HepG2 (cell line): Measurements from ENCODE around the gene CAMK2D. TPM values are rescaled to one million over a fixed set of nuclear protein-coding genes. Genes with fewer than 3 reads are reported as not detected.

Experiments used
- ATF1 ChIP-seq: IDR thresholded peaks from 2 replicates; pipeline ENCODE4 v1.6.1; 2016; ENCODE audit warnings: mild to moderate bottlenecking, control low read depth
- CC2D1A ChIP-seq: sonication (generic); formaldehyde crosslinking; IDR thresholded peaks from 2 replicates; pipeline ENCODE4 v1.8.1; 2023; ENCODE audit warnings: mild to moderate bottlenecking, missing genetic modification reagents
- EED ChIP-seq: sonication (generic); formaldehyde crosslinking; IDR thresholded peaks from 2 replicates; pipeline ENCODE4 v1.5.0; 2020; ENCODE audit warnings: mild to moderate bottlenecking, missing genetic modification reagents
- FLYWCH1 ChIP-seq: sonication (generic); formaldehyde crosslinking; IDR thresholded peaks from 2 replicates; pipeline ENCODE4 v1.8.1; 2023; ENCODE audit warnings: mild to moderate bottlenecking, missing genetic modification reagents
- FOXA1 ChIP-seq, 2 experiments: fragments of 450-650 bp in 1 of 2; sonication (generic) in 1 of 2; formaldehyde crosslinking in 1 of 2; IDR thresholded peaks; 2 replicates each; pipeline versions ENCODE4 v1.4.0 to v1.6.1; 2016 to 2020; ENCODE audit warnings: missing genetic modification reagents in 1 of 2
- HDAC2 ChIP-seq: sonication (generic); formaldehyde crosslinking; IDR thresholded peaks from 2 replicates; pipeline ENCODE4 v1.4.0; 2020; ENCODE audit warnings: missing genetic modification reagents
- HNF4G ChIP-seq, 2 experiments: sonication (generic) in 1 of 2; formaldehyde crosslinking in 1 of 2; IDR thresholded peaks; 2 replicates each; pipeline versions ENCODE4 v1.4.0 to v1.6.1; 2011 to 2020; ENCODE audit warnings: borderline replicate concordance in 2 of 2, low read depth in 2 of 2, mild to moderate bottlenecking in 2 of 2, low read length in 1 of 2, missing genetic modification reagents in 1 of 2, moderate library complexity in 1 of 2
- HNRNPLL ChIP-seq: fragments of 200-400 bp; formaldehyde crosslinking; IDR thresholded peaks from 2 replicates; pipeline ENCODE4 v1.6.1; 2017; ENCODE audit warnings: mild to moderate bottlenecking, low read depth, low read length; ENCODE audit not compliant: poor library complexity, severe bottlenecking
- MXD1 ChIP-seq: sonication (generic); formaldehyde crosslinking; IDR thresholded peaks from 2 replicates; pipeline ENCODE4 v1.4.0; 2020; ENCODE audit warnings: mild to moderate bottlenecking, missing genetic modification reagents
- POLR2AphosphoS2 ChIP-seq: IDR thresholded peaks from 2 replicates; pipeline ENCODE4 v1.6.1; 2011; ENCODE audit warnings: low read depth, low read length, improper control_type of control experiment
- PPARG ChIP-seq: conservative IDR thresholded peaks from 2 replicates; pipeline ENCODE4 v1.6.1; 2016; ENCODE audit warnings: missing biosample characterization, missing genetic modification reagents
- RFX1 ChIP-seq: fragments of 450-650 bp; IDR thresholded peaks from 2 replicates; pipeline ENCODE4 v1.6.1; 2017
- RNF219 ChIP-seq: sonication (generic); formaldehyde crosslinking; IDR thresholded peaks from 2 replicates; pipeline ENCODE4 v1.5.0; 2020; ENCODE audit warnings: mild to moderate bottlenecking, missing genetic modification reagents
- RXRB ChIP-seq: IDR thresholded peaks from 2 replicates; pipeline ENCODE4 v1.6.1; 2016; ENCODE audit warnings: borderline replicate concordance, missing genetic modification reagents, missing compliant biosample characterization
- TBL1XR1 ChIP-seq: fragments of 150-350 bp; IDR thresholded peaks from 2 replicates; pipeline ENCODE4 v1.6.1; 2014; ENCODE audit warnings: borderline replicate concordance, low read length; ENCODE audit not compliant: partially characterized antibody
- ZFP36L1 ChIP-seq: sonication (generic); formaldehyde crosslinking; IDR thresholded peaks from 2 replicates; pipeline ENCODE4 v1.8.0; 2022; ENCODE audit warnings: mild to moderate bottlenecking, missing genetic modification reagents, moderate library complexity
- ZFX ChIP-seq: sonication (generic); formaldehyde crosslinking; IDR thresholded peaks from 2 replicates; pipeline ENCODE4 v1.4.0; 2020; ENCODE audit warnings: mild to moderate bottlenecking, low read depth, missing genetic modification reagents, moderate library complexity
- ZNF441 ChIP-seq: sonication (generic); formaldehyde crosslinking; IDR thresholded peaks from 2 replicates; pipeline ENCODE4 v1.7.0; 2021; ENCODE audit warnings: missing genetic modification reagents, borderline replicate concordance
- ZNF567 ChIP-seq: sonication (generic); formaldehyde crosslinking; IDR thresholded peaks from 2 replicates; pipeline ENCODE4 v1.8.1; 2023; ENCODE audit warnings: mild to moderate bottlenecking, missing genetic modification reagents, borderline replicate concordance
- ZNF672 ChIP-seq: sonication (generic); formaldehyde crosslinking; IDR thresholded peaks from 2 replicates; pipeline ENCODE4 v1.8.1; 2022; ENCODE audit warnings: missing genetic modification reagents
- ZNF709 ChIP-seq: sonication (generic); formaldehyde crosslinking; IDR thresholded peaks from 2 replicates; pipeline ENCODE4 v1.5.0; 2020; ENCODE audit warnings: mild to moderate bottlenecking, missing genetic modification reagents
- ZNF749 ChIP-seq: sonication (generic); formaldehyde crosslinking; IDR thresholded peaks from 2 replicates; pipeline ENCODE4 v1.8.0; 2022; ENCODE audit warnings: mild to moderate bottlenecking, missing genetic modification reagents, moderate library complexity, borderline replicate concordance
- polyA plus RNA-seq, 8 experiments: library from polyadenylated mRNA; depleted of rRNA in 3 of 8; stranded (reverse) in 7 of 8; unstranded in 1 of 8; fragments of >200 nt; fragmentation: Illumina TruSeq in 4 of 8; extraction: Trizol in 4 of 8; gene quantifications; 2 replicates each; pipeline versions ENCODE4 v1.2.1 to v1.2.3, GENCODE V29; 2011 to 2016; ENCODE audit warnings: low read depth in 4 of 8, missing spikeins in 1 of 8, mixed read lengths in 1 of 8; ENCODE audit not compliant: insufficient read depth in 1 of 8
- total RNA-seq, 5 experiments: library from RNA; depleted of rRNA; stranded (reverse); fragments of >200 nt; fragmentation: Illumina TruSeq; extraction: Trizol; gene quantifications; 2 replicates each; pipeline ENCODE4 v1.2.3, GENCODE V29; 2016; ENCODE audit warnings: low read depth in 1 of 5
- TF ChIP-seq, protein P1 (sequence below): IDR thresholded peaks from 2 replicates; pipeline ENCODE4 v1.6.1; 2012; ENCODE audit warnings: low read depth, low read length, improper control_type of control experiment
- TF ChIP-seq, protein P2 (sequence below): sonication (generic); formaldehyde crosslinking; IDR thresholded peaks from 2 replicates; pipeline ENCODE4 v1.5.1; 2020; ENCODE audit warnings: missing genetic modification reagents, mild to moderate bottlenecking, borderline replicate concordance

The CAMK2D gene
- total and polyA plus RNA-seq, 2 of the 13 experiments (the other 11 are each of a cell fraction or from before 2014, with no cell fraction given) = 18.0 to 65.4 TPM

- TF ChIP-seq, protein P1, sequence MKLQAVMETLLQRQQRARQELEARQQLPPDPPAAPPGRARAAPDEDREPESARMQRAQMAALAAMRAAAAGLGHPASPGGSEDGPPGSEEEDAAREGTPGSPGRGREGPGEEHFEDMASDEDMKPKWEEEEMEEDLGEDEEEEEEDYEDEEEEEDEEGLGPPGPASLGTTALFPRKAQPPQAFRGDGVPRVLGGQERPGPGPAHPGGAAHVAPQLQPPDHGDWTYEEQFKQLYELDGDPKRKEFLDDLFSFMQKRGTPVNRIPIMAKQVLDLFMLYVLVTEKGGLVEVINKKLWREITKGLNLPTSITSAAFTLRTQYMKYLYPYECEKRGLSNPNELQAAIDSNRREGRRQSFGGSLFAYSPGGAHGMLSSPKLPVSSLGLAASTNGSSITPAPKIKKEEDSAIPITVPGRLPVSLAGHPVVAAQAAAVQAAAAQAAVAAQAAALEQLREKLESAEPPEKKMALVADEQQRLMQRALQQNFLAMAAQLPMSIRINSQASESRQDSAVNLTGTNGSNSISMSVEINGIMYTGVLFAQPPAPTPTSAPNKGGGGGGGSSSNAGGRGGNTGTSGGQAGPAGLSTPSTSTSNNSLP = peak; percentile 21; the same call in 1 of the 2 replicates
- TF ChIP-seq FOXA1 (IDR thresholded peaks at IDR 0.05) (no peak), FOXA1 (CRISPR knock-in tag; IDR thresholded peaks at IDR 0.05) (no peak), ZNF567 (CRISPR knock-in tag) (no peak), ZFX (peak; percentile 59), MXD1 (CRISPR knock-in tag) (peak; percentile 51), ZNF672 (CRISPR knock-in tag) (peak; percentile 49; the same call in 1 of the 2 replicates), POLR2AphosphoS2 (peak; percentile 92), TBL1XR1 (peak; percentile 71), PPARG (CRISPR knock-in tag) (peak; percentile 43; the same call in 1 of the 2 replicates), HNF4G (IDR thresholded peaks at IDR 0.05; ENCODE audit: borderline replicate concordance, low read depth, low read length) (no peak), HNF4G (CRISPR knock-in tag; IDR thresholded peaks at IDR 0.05; ENCODE audit: borderline replicate concordance, low read depth) (no peak; the same call in 1 of the 2 replicates), CC2D1A (CRISPR knock-in tag) (no peak), HDAC2 (CRISPR knock-in tag) (0 out of 2 replicates have a peak, but pooled peaks have one; percentile 59), HNRNPLL (no peak), RFX1 (no peak), RNF219 (CRISPR knock-in tag) (no peak), ZFP36L1 (CRISPR knock-in tag) (no peak; the same call in 1 of the 2 replicates), ZNF749 (CRISPR knock-in tag) (no peak), EED (no peak), FLYWCH1 (CRISPR knock-in tag) (no peak), ZNF441 (CRISPR knock-in tag) (0 out of 2 replicates have a peak, but pooled peaks have one; percentile 53), ATF1 (peak; percentile 94), RXRB (peak; percentile 65; the same call in 1 of the 2 replicates), ZNF709 (CRISPR knock-in tag) (0 out of 2 replicates have a peak, but pooled peaks have one; percentile 72)
- TF ChIP-seq, protein P2, sequence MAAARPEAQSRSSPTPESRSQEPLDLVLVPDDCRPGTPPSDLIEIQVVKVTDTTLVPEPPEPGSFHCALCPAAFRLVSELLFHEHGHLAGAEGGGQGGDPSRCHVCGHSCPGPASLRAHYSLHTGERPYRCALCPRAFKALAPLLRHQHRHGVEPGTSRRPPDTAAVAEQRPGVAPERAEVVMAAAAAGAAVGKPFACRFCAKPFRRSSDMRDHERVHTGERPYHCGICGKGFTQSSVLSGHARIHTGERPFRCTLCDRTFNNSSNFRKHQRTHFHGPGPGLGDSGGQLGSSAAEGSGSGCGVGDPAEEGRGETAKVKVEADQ (CRISPR knock-in tag) = no peak
Observed at GRCh38 chr4:113762186-113763028, 869 bp upstream of the CAMK2D start (continued).
